ENCODE results near the gene KANSL2. TPM values are rescaled to one million over a fixed set of nuclear protein-coding genes. Genes with fewer than 3 reads are reported as not detected.

KANSL2 gene
- total and polyA plus RNA-seq, 2 donors (not counting 1 experiment from before 2014, with no cell fraction given), result 47.3 to 64.6 TPM

GRCh38 chr12:48686615-48687334 lies 4.7 kb upstream of the KANSL2 start:
- Histone ChIP-seq H3K79me2 (ENCODE audit: control insufficient read depth, insufficient read depth, low read length) (peaks cover 5% of the 10 kb centered on the region), H4K20me1 (ENCODE audit: control insufficient read depth, insufficient read depth, low read length, poor library complexity, severe bottlenecking) (peaks cover 1% of the 10 kb centered on the region), H3K9me3 (ENCODE audit: control extremely low read depth in 1 of 3, control insufficient read depth in 2 of 3, insufficient read depth in 1 of 3, low read length in 2 of 3) (no peaks in the 10 kb centered on the region), H3K27ac (ENCODE audit: low read length in 2 of 2) (no peak overlapping the region), H3K36me3 (replicated peaks in 1 of 2; ENCODE audit: control extremely low read depth in 1 of 2, control insufficient read depth in 1 of 2, extremely low read depth in 1 of 2, insufficient read depth in 2 of 2, low read length in 1 of 2) (peaks cover 0 to 26% of the 10 kb centered on the region in 2 experiments), H3K27me3 (replicated peaks in 1 of 4; ENCODE audit: control extremely low read depth in 1 of 4, control insufficient read depth in 3 of 4, insufficient read depth in 4 of 4, low read length in 3 of 4) (no peaks in the 10 kb centered on the region), H3K4me1 (ENCODE audit: control insufficient read depth in 2 of 2, insufficient read depth in 2 of 2, low read length in 2 of 2) (peaks cover 0 to 3% of the 10 kb centered on the region in 2 donors), H3K9ac (ENCODE audit: low read length) (no peak overlapping the region), H2AFZ (ENCODE audit: insufficient read depth, low read depth, low read length, poor library complexity, severe bottlenecking) (no peak overlapping the region), H3K4me3 (ENCODE audit: control extremely low read depth in 1 of 5, extremely low read depth in 1 of 5, insufficient read depth in 1 of 5, low read depth in 2 of 5, low read length in 4 of 5) (no peak overlapping the region), H3K4me2 (replicated peaks; ENCODE audit: low read depth, low read length, poor library complexity, severe bottlenecking) (no peak overlapping the region)
- ATAC-seq (ENCODE audit: low read depth) (no peak), DNase-seq (no peak)
- POLR2A ChIA-PET, result no interaction called here
- no peaks in the 10 kb centered on the region for H3K27me3 Mint-ChIP-seq
- 92% methylated on average over 3 of the region's 6 CpGs for WGBS (ENCODE audit: insufficient coverage)
- intact Hi-C loops (cut with micrococcal nuclease), result no loop called here
- no peak for TF ChIP-seq EZH2 (IDR thresholded peaks at IDR 0.05; ENCODE audit: borderline replicate concordance, insufficient read depth, low read depth, low read length, poor library complexity, severe bottlenecking)
- TF ChIP-seq CTCF (IDR thresholded peaks at IDR 0.05), result no peak
- no peaks in the 10 kb centered on the region for H3K9me3 Mint-ChIP-seq (ENCODE audit: insufficient read depth)
- H3K4me3 Mint-ChIP-seq, result no peak overlapping the region
- H3K27ac Mint-ChIP-seq, result no peak overlapping the region
- H3K4me1 Mint-ChIP-seq, result peaks cover 4% of the 10 kb centered on the region
- CTCF ChIA-PET, result no interaction called here

GRCh38 chr12:48686037-48686595 lies 4.1 kb upstream of the KANSL2 start:
- ChIA-PET CTCF (no interaction called here), POLR2A (no interaction called here)
- Histone ChIP-seq H3K27me3 (replicated peaks in 1 of 4; ENCODE audit: control extremely low read depth in 1 of 4, control insufficient read depth in 3 of 4, insufficient read depth in 4 of 4, low read length in 3 of 4) (no peaks in the 10 kb centered on the region), H3K27ac (ENCODE audit: low read length in 2 of 2) (no peak overlapping the region), H3K4me1 (ENCODE audit: control insufficient read depth in 2 of 2, insufficient read depth in 2 of 2, low read length in 2 of 2) (peaks cover 4 to 6% of the 10 kb centered on the region in 2 donors), H3K79me2 (ENCODE audit: control insufficient read depth, insufficient read depth, low read length) (peaks cover 11% of the 10 kb centered on the region), H3K4me3 (ENCODE audit: control extremely low read depth in 1 of 5, extremely low read depth in 1 of 5, insufficient read depth in 1 of 5, low read depth in 2 of 5, low read length in 4 of 5) (no peak overlapping the region), H3K9me3 (ENCODE audit: control extremely low read depth in 1 of 3, control insufficient read depth in 2 of 3, insufficient read depth in 1 of 3, low read length in 2 of 3) (no peaks in the 10 kb centered on the region), H3K9ac (ENCODE audit: low read length) (no peak overlapping the region), H2AFZ (ENCODE audit: insufficient read depth, low read depth, low read length, poor library complexity, severe bottlenecking) (no peak overlapping the region), H3K4me2 (replicated peaks; ENCODE audit: low read depth, low read length, poor library complexity, severe bottlenecking) (no peak overlapping the region), H4K20me1 (ENCODE audit: control insufficient read depth, insufficient read depth, low read length, poor library complexity, severe bottlenecking) (peaks cover 8% of the 10 kb centered on the region), H3K36me3 (replicated peaks in 1 of 2; ENCODE audit: control extremely low read depth in 1 of 2, control insufficient read depth in 1 of 2, extremely low read depth in 1 of 2, insufficient read depth in 2 of 2, low read length in 1 of 2) (peaks cover 0 to 19% of the 10 kb centered on the region in 2 experiments)
- TF ChIP-seq CTCF (IDR thresholded peaks at IDR 0.05) (no peak), EZH2 (IDR thresholded peaks at IDR 0.05; ENCODE audit: borderline replicate concordance, insufficient read depth, low read depth, low read length, poor library complexity, severe bottlenecking) (no peak)
- ATAC-seq (ENCODE audit: low read depth), result no peak
- H3K4me1 Mint-ChIP-seq, result peaks cover 10% of the 10 kb centered on the region
- H3K27me3 Mint-ChIP-seq, result no peaks in the 10 kb centered on the region
- H3K27ac Mint-ChIP-seq, result no peak overlapping the region
- 77% methylated on average over 3 of the region's 3 CpGs for WGBS (ENCODE audit: insufficient coverage)
- intact Hi-C loops (cut with micrococcal nuclease), result no loop called here
- no peaks in the 10 kb centered on the region for H3K9me3 Mint-ChIP-seq (ENCODE audit: insufficient read depth)
- no peak overlapping the region for H3K4me3 Mint-ChIP-seq
- no peak for DNase-seq
